ENCODE measurements around the gene ZNF174.

Gene ZNF174

GRCh38 chr16:3400779-3401688 is at the start of gene ZNF174, which contains the start of gene ZSCAN32:
TSS of gene ZNF174 (plus strand) at chr16:3401215. CDS start at chr16:3402005, 790 bp downstream.
TSS of gene ZSCAN32 (minus strand) at chr16:3401004. CDS start at chr16:3397557, 3,447 bp downstream.
- peaks cover 17 to 22% of the 10 kb centered on the region in 2 experiments for H3K4me1 ChIP-seq (ENCODE audit: control insufficient read depth in 1 of 2, insufficient read depth in 1 of 2, low read depth in 1 of 2, low read length in 1 of 2)
- H3K27ac ChIP-seq = peak within 1 kb of the TSS; percentile 85
- H3K9me3 ChIP-seq = peaks cover 9% of the 10 kb centered on the region
- H3K27me3 ChIP-seq = no peaks in the 10 kb centered on the region
- peaks cover 32% of the 10 kb centered on the region for H3K36me3 ChIP-seq
- TF ChIP-seq CTCF (IDR thresholded peaks at IDR 0.05) = peak; percentile 48
- peak within 1 kb of the TSS; percentile 83 for H3K4me3 ChIP-seq (ENCODE audit: low read depth in 1 of 2, low read length in 1 of 2)

- H3K27me3 ChIP-seq = peaks cover 26% of the 10 kb centered on the region
- TF ChIP-seq CTCF (IDR thresholded peaks at IDR 0.05) = no peak
- H3K4me3 ChIP-seq (ENCODE audit: low read depth in 1 of 2, low read length in 1 of 2) = no peak within 1 kb of the TSS
- H3K27ac ChIP-seq = no peak within 1 kb of the TSS
- no peaks in the 10 kb centered on the region for H3K4me1 ChIP-seq (ENCODE audit: control insufficient read depth in 1 of 2, insufficient read depth in 1 of 2, low read depth in 1 of 2, low read length in 1 of 2)
- H3K9me3 ChIP-seq = no peaks in the 10 kb centered on the region
- H3K36me3 ChIP-seq = no peaks in the 10 kb centered on the region
Measured at GRCh38 chr16:3355589-3355988, 45.4 kb upstream of the ZNF174 start, which contains the start of gene OR2C1. TSS of gene OR2C1 (plus strand) at chr16:3355889. CDS start at chr16:3355941, 52 bp downstream.

DNA sequence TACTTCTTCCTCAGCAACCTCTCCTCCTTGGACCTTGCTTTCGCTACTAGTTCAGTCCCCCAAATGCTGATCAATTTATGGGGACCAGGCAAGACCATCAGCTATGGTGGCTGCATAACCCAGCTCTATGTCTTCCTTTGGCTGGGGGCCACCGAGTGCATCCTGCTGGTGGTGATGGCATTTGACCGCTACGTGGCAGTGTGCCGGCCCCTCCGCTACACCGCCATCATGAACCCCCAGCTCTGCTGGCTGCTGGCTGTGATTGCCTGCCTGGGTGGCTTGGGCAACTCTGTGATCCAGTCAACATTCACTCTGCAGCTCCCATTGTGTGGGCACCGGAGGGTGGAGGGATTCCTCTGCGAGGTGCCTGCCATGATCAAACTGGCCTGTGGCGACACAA is 44.9 kb upstream of the ZNF174 start:
- Histone ChIP-seq H3K27me3 (peaks cover 31% of the 10 kb centered on the region), H3K27ac (no peak overlapping the region), H3K4me3 (ENCODE audit: low read depth in 1 of 2, low read length in 1 of 2) (no peak overlapping the region), H3K36me3 (no peaks in the 10 kb centered on the region), H3K9me3 (no peaks in the 10 kb centered on the region), H3K4me1 (ENCODE audit: control insufficient read depth in 1 of 2, insufficient read depth in 1 of 2, low read depth in 1 of 2, low read length in 1 of 2) (no peaks in the 10 kb centered on the region)
- no peak for TF ChIP-seq CTCF (IDR thresholded peaks at IDR 0.05)

GRCh38 chr16:3358871-3359270 is 42.1 kb upstream of the ZNF174 start:
- Histone ChIP-seq H3K4me1 (ENCODE audit: control insufficient read depth in 1 of 2, insufficient read depth in 1 of 2, low read depth in 1 of 2, low read length in 1 of 2) (no peaks in the 10 kb centered on the region), H3K27ac (no peak overlapping the region), H3K27me3 (peaks cover 55% of the 10 kb centered on the region), H3K9me3 (no peaks in the 10 kb centered on the region), H3K4me3 (ENCODE audit: low read depth in 1 of 2, low read length in 1 of 2) (no peak overlapping the region), H3K36me3 (no peaks in the 10 kb centered on the region)
- no peak for TF ChIP-seq CTCF (IDR thresholded peaks at IDR 0.05)

- H3K9me3 ChIP-seq = no peaks in the 10 kb centered on the region
- no peak overlapping the region for H3K4me3 ChIP-seq (ENCODE audit: low read depth in 1 of 2, low read length in 1 of 2)
- H3K36me3 ChIP-seq = no peaks in the 10 kb centered on the region
- peaks cover 0 to 4% of the 10 kb centered on the region in 2 experiments for H3K4me1 ChIP-seq (ENCODE audit: control insufficient read depth in 1 of 2, insufficient read depth in 1 of 2, low read depth in 1 of 2, low read length in 1 of 2)
- no peak for TF ChIP-seq CTCF (IDR thresholded peaks at IDR 0.05)
- peaks cover 50% of the 10 kb centered on the region for H3K27me3 ChIP-seq
- H3K27ac ChIP-seq = no peak overlapping the region
Measured at GRCh38 chr16:3362931-3363330, 38.1 kb upstream of the ZNF174 start.
